Esophagus squamous epithelium (tissue), 4 donors: ENCODE results near the gene ORAI1.

ENCODE experiments used
- CTCF ChIP-seq, 6 experiments: fragments of 450-650 bp in 4 of 6; fragments of 200-600 bp in 2 of 6; sonication (generic) in 2 of 6; IDR thresholded peaks; one replicate each; pipeline ENCODE4 v1.5.1; 2016 to 2019; ENCODE audit warnings: antibody characterized with exemption in 6 of 6, mild to moderate bottlenecking in 4 of 6, moderate library complexity in 4 of 6
- POLR2A ChIP-seq, 4 donors: fragments of 450-650 bp; IDR thresholded peaks; one replicate each; pipeline ENCODE4 v1.6.1; 2017; ENCODE audit warnings: antibody characterized with exemption in 4 of 4, mild to moderate bottlenecking in 4 of 4, moderate library complexity in 3 of 4

DNA sequence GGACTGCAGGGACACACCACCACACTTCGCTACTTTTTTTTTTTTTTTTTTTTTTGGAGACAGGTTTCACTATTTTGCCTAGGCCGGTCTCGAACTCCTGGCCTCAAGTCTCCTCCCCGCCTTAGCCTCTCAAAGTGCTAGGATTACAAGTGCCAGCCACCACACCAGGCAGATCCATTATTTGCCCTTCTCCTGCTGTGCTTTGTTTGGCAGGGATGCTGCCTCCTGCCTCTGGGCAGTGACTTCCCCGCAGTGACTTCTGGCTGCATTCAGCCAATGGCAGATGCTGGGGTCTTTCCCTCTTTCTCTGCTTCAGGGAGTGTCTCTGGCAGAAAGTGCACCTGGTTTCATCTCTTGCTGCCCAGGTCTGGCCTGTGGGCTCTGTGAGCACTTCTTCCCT lies 49.9 kb downstream of the ORAI1 start:
- TF ChIP-seq POLR2A (IDR thresholded peaks at IDR 0.05) (no peak), CTCF (IDR thresholded peaks at IDR 0.05) (no peak)
